ENCODE data around the gene OR11L1.

The OR11L1 gene

DNA sequence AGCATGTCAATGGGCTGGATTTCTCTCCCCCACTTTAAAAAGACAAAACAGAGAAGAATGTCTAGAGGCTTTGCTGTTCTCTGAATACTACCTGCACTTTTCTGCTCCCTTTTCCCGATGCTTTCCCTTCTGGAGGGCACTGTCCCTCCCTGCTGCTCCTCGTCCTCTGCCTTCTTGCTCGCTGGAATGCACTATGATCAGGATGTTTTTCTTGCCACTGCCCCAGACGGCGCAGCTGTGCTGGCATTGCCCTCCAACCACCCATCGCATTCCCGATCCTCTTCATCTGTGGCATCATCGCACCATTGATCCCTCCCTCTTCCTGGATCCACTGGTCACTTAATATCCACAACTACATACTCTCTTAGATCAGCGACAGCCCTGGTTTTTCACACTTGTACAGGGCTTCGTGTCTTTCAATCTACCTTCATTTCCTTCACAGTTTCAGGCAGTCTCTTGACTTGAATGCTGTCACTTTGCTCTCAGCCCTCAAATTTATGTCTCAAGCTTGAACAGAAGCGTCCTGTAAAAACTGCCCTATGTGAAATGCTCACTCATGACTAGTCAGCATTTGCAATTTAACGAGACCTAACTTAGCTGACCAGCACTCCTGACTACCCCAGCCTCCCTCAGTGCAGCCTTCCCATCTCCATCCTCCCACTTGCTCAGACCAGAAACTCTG lies 3.5 kb upstream of the OR11L1 start:
- no peak for DNase-seq (ENCODE audit: low read depth)
- no peak overlapping the region for H3K4me3 ChIP-seq (ENCODE audit: low read length)
- TF ChIP-seq, protein P1, sequence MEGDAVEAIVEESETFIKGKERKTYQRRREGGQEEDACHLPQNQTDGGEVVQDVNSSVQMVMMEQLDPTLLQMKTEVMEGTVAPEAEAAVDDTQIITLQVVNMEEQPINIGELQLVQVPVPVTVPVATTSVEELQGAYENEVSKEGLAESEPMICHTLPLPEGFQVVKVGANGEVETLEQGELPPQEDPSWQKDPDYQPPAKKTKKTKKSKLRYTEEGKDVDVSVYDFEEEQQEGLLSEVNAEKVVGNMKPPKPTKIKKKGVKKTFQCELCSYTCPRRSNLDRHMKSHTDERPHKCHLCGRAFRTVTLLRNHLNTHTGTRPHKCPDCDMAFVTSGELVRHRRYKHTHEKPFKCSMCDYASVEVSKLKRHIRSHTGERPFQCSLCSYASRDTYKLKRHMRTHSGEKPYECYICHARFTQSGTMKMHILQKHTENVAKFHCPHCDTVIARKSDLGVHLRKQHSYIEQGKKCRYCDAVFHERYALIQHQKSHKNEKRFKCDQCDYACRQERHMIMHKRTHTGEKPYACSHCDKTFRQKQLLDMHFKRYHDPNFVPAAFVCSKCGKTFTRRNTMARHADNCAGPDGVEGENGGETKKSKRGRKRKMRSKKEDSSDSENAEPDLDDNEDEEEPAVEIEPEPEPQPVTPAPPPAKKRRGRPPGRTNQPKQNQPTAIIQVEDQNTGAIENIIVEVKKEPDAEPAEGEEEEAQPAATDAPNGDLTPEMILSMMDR (conservative IDR thresholded peaks at IDR 0.05; ENCODE audit: low read depth, low read length) = no peak

DNA sequence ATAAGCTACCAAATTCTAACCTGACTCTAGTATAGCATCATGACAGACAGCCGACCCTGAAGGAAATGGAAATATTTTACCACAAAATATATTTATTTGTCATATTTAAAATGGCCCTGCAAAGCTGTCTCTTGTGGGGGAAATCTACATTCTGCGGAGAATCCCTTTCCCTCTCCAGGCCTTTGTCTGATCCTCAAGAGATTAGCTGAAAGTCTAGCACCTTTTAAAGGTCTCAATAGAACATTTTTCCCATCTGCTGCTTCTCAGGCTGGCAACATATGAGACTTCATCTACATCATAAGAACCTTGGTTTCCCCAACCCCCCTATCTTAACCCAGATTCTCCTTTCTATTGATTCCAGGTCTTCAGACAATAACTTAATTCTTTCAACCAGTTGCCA lies 1.7 kb upstream of the OR11L1 start:
- H3K4me3 ChIP-seq (ENCODE audit: low read length) = no peak overlapping the region
- no peak for DNase-seq (ENCODE audit: low read depth)
- TF ChIP-seq, protein P1 (conservative IDR thresholded peaks at IDR 0.05; ENCODE audit: low read depth, low read length) = no peak

GRCh38 chr1:247840818-247841217 lies 878 bp downstream of the OR11L1 start:
- DNase-seq (ENCODE audit: low read depth) = no peak
- no peak overlapping the region for H3K4me3 ChIP-seq (ENCODE audit: low read length)
- TF ChIP-seq, protein P1 (conservative IDR thresholded peaks at IDR 0.05; ENCODE audit: low read depth, low read length) = no peak

DNA sequence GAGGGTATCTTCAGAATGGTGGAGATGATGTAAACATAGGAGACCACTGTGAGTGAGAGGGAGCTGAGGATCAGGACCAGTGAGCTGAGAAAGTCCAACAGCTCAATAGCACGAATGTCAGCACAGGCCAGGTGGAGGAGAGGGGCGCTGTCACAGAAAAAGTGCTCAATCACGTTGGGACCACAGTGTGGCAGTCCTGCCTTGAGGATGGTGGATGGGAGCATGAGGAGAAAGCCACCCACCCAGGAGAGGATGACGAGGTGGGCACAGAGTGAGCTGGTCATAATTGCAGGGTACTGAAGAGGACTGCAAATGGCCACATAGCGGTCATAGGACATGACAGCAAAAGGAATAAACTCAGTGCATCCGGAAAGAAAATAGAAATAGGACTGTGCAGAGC lies 8.1 kb downstream of the OR11L1 start:
- TF ChIP-seq, protein P1 (conservative IDR thresholded peaks at IDR 0.05; ENCODE audit: low read depth, low read length) = no peak
- no peak overlapping the region for H3K4me3 ChIP-seq (ENCODE audit: low read length)
- no peak for DNase-seq (ENCODE audit: low read depth)

- TF ChIP-seq, protein P1 (conservative IDR thresholded peaks at IDR 0.05; ENCODE audit: low read depth, low read length) = no peak
- no peak for DNase-seq (ENCODE audit: low read depth)
- H3K4me3 ChIP-seq (ENCODE audit: low read length) = no peak overlapping the region
Observed at GRCh38 chr1:247829656-247830055, 12.0 kb downstream of the OR11L1 start.

- TF ChIP-seq, protein P1 (conservative IDR thresholded peaks at IDR 0.05; ENCODE audit: low read depth, low read length) = no peak
- no peak overlapping the region for H3K4me3 ChIP-seq (ENCODE audit: low read length)
- no peak for DNase-seq (ENCODE audit: low read depth)
Observed at GRCh38 chr1:247825362-247825761, 16.3 kb downstream of the OR11L1 start.

DNA sequence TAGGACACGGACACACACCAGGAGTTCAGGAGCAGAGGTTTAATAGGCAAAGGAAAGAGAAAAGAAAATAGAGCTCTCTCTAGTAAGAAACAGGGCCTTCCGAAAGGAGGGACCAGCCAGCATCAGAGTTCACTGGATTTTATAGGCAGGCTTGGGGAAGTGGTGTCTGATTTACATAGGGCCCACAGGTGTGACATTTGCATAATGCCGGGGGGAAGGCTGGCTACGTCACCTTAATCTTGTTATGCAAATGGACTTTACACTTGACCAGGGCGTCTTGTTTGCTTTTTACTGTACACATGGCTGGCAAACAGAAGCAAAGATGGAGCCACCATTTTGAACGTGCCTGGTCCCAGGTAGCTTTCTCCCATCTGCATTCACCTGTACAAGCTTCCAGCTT lies 17.7 kb downstream of the OR11L1 start, which contains the start of gene OR14A16:
TSS of gene OR14A16 (minus strand) at position 97 of the 400 bp plus-strand sequence. CDS start 8,390 bp downstream, outside the sequence.
- TF ChIP-seq, protein P1 (conservative IDR thresholded peaks at IDR 0.05; ENCODE audit: low read depth, low read length) = no peak
- no peak for DNase-seq (ENCODE audit: low read depth)
- H3K4me3 ChIP-seq (ENCODE audit: low read length) = no peak within 1 kb of the TSS

All from retinal pigment epithelial cell (primary cell).